Neural crest cell (in vitro differentiated cells): Measurements from ENCODE around the gene MYL5. TPM values are rescaled to one million over a fixed set of nuclear protein-coding genes. Genes with fewer than 3 reads are reported as not detected.

Source experiments
- DNase-seq: peaks from one replicate; pipeline ENCODE4 v3.0.0; 2021; ENCODE audit warnings: low read depth, mixed read lengths, low spot score
- H3K27ac Mint-ChIP-seq: one replicate; pipeline ENCODE4 v1.8.0; 2021; ENCODE audit warnings: mild to moderate bottlenecking, mixed read lengths; ENCODE audit not compliant: unreplicated experiment
- H3K27me3 Mint-ChIP-seq: 2 replicates; pipeline ENCODE4 v1.8.0; 2021; ENCODE audit warnings: low read depth, mild to moderate bottlenecking, mixed read lengths
- H3K36me3 Mint-ChIP-seq: 2 replicates; pipeline ENCODE4 v1.8.0; 2021; ENCODE audit warnings: low read depth, mild to moderate bottlenecking, mixed read lengths
- H3K4me1 Mint-ChIP-seq: 2 replicates; pipeline ENCODE4 v1.8.0; 2021; ENCODE audit warnings: mixed read lengths
- H3K4me3 Mint-ChIP-seq: one replicate; pipeline ENCODE4 v1.8.0; 2021; ENCODE audit warnings: mild to moderate bottlenecking, mixed read lengths
- H3K9me3 Mint-ChIP-seq: 2 replicates; pipeline ENCODE4 v1.8.0; 2021; ENCODE audit warnings: mixed read lengths
- CTCF ChIP-seq: fragments of 200-600 bp; sonication (generic); conservative IDR thresholded peaks from 2 replicates; pipeline ENCODE4 v1.5.0; 2021; ENCODE audit warnings: antibody characterized with exemption, mild to moderate bottlenecking
- total RNA-seq: library from RNA; stranded (reverse); gene quantifications from 2 replicates; pipeline ENCODE4 v1.2.1, GENCODE V29; 2021

MYL5 gene
- total RNA-seq, 1 donor from 2014 or later, result 10.8 TPM

- peak overlapping the region; percentile 25 for H3K4me3 Mint-ChIP-seq
- H3K27me3 Mint-ChIP-seq, result no peaks in the 10 kb centered on the region
- no peak for TF ChIP-seq CTCF
- H3K36me3 Mint-ChIP-seq, result peaks cover 24% of the 10 kb centered on the region
- H3K4me1 Mint-ChIP-seq, result peaks cover 26% of the 10 kb centered on the region
- H3K27ac Mint-ChIP-seq, result no peak overlapping the region
- peaks cover 2% of the 10 kb centered on the region for H3K9me3 Mint-ChIP-seq
- no peak for DNase-seq
Observed at GRCh38 chr4:710916-711315, 36.6 kb downstream of the MYL5 start.

GRCh38 chr4:712093-712492 is 37.8 kb downstream of the MYL5 start:
- H3K9me3 Mint-ChIP-seq, result peaks cover 2% of the 10 kb centered on the region
- H3K4me1 Mint-ChIP-seq, result peaks cover 26% of the 10 kb centered on the region
- H3K27me3 Mint-ChIP-seq, result no peaks in the 10 kb centered on the region
- TF ChIP-seq CTCF, result no peak
- DNase-seq, result no peak
- H3K4me3 Mint-ChIP-seq, result peak overlapping the region; percentile 56
- peaks cover 24% of the 10 kb centered on the region for H3K36me3 Mint-ChIP-seq
- no peak overlapping the region for H3K27ac Mint-ChIP-seq

- Mint-ChIP-seq H3K4me1 (peaks cover 32% of the 10 kb centered on the region), H3K4me3 (no peak overlapping the region), H3K27me3 (no peaks in the 10 kb centered on the region), H3K36me3 (peaks cover 24% of the 10 kb centered on the region), H3K9me3 (peaks cover 2% of the 10 kb centered on the region), H3K27ac (no peak overlapping the region)
- TF ChIP-seq CTCF, result no peak
- no peak for DNase-seq
Observed at GRCh38 chr4:712916-713632, 38.7 kb downstream of the MYL5 start.

- no peaks in the 10 kb centered on the region for H3K27me3 Mint-ChIP-seq
- DNase-seq, result no peak
- peaks cover 2% of the 10 kb centered on the region for H3K9me3 Mint-ChIP-seq
- H3K27ac Mint-ChIP-seq, result no peak overlapping the region
- TF ChIP-seq CTCF, result no peak
- peaks cover 19% of the 10 kb centered on the region for H3K36me3 Mint-ChIP-seq
- H3K4me3 Mint-ChIP-seq, result no peak overlapping the region
- peaks cover 26% of the 10 kb centered on the region for H3K4me1 Mint-ChIP-seq
Observed at GRCh38 chr4:714087-714486, 39.7 kb downstream of the MYL5 start.

GRCh38 chr4:717601-718320 is 43.4 kb downstream of the MYL5 start:
- no peak overlapping the region for H3K4me3 Mint-ChIP-seq
- no peaks in the 10 kb centered on the region for H3K27me3 Mint-ChIP-seq
- H3K9me3 Mint-ChIP-seq, result no peaks in the 10 kb centered on the region
- no peak for DNase-seq
- H3K36me3 Mint-ChIP-seq, result peaks cover 9% of the 10 kb centered on the region
- peak overlapping the region; percentile 75 for H3K27ac Mint-ChIP-seq
- TF ChIP-seq CTCF, result no peak
- H3K4me1 Mint-ChIP-seq, result peaks cover 6% of the 10 kb centered on the region
